HEK293 (cell line): ENCODE results near the gene TNPO3.

Experiments used
- CTCF ChIA-PET: fragments of 350-600 bp; formaldehyde crosslinking; extraction: SDS; loops from one replicate; lab custom pipeline; 2021; ENCODE audit warnings: antibody characterized with exemption; lab: Yijun Ruan, JAX
- POLR2A ChIA-PET: fragments of 300-600 bp; formaldehyde crosslinking; extraction: SDS; loops from one replicate; lab custom pipeline; 2020; ENCODE audit warnings: antibody characterized with exemption, inconsistent platforms; lab: Yijun Ruan, JAX
- H3K27ac ChIP-seq: fragments of 200-500 bp; sonication (Bioruptor generic); 2 replicates; pipeline ENCODE4 v1.5.1; 2014; ENCODE audit warnings: low read depth, low read length, control low read depth, inconsistent platforms; ENCODE audit errors: extremely low read depth
- H3K36me3 ChIP-seq, 2 experiments: fragments of 200-500 bp in 1 of 2; sonication (Bioruptor generic) in 1 of 2; 1 replicate in 1 of 2; 2 replicates in 1 of 2; pipeline ENCODE4 v1.5.1; 2014 to 2017; ENCODE audit warnings: inconsistent platforms in 2 of 2, low read length in 2 of 2; ENCODE audit not compliant: control insufficient read depth in 2 of 2, insufficient read depth in 1 of 2
- H3K4me1 ChIP-seq: fragments of 200-500 bp; sonication (Bioruptor generic); 2 replicates; pipeline ENCODE4 v1.5.1; 2014; ENCODE audit warnings: mild to moderate bottlenecking, low read length, inconsistent platforms; ENCODE audit not compliant: control insufficient read depth, insufficient read depth
- H3K4me3 ChIP-seq: 2 replicates; pipeline ENCODE4 v1.5.1; 2011; ENCODE audit warnings: low read depth, mild to moderate bottlenecking, control low read depth, low read length, moderate library complexity
- H3K9me3 ChIP-seq: fragments of 200-500 bp; sonication (Bioruptor generic); 2 replicates; pipeline ENCODE4 v1.5.1; 2014; ENCODE audit warnings: low read depth, low read length, inconsistent platforms; ENCODE audit not compliant: control insufficient read depth, insufficient read depth
- EGR2 ChIP-seq: fragments of 450-650 bp; formaldehyde crosslinking; IDR thresholded peaks from 2 replicates; pipeline ENCODE4 v1.5.1; 2016; ENCODE audit warnings: low read depth, missing biosample characterization, missing genetic modification characterization
- MZF1 ChIP-seq: fragments of 450-650 bp; formaldehyde crosslinking; IDR thresholded peaks from 2 replicates; pipeline ENCODE4 v1.5.1; 2017; ENCODE audit warnings: missing biosample characterization, missing genetic modification characterization, borderline replicate concordance
- PATZ1 ChIP-seq: fragments of 450-650 bp; formaldehyde crosslinking; IDR thresholded peaks from 2 replicates; pipeline ENCODE4 v1.5.1; 2016; ENCODE audit warnings: missing biosample characterization, missing genetic modification characterization
- PRDM10 ChIP-seq: fragments of 450-650 bp; formaldehyde crosslinking; IDR thresholded peaks from 2 replicates; pipeline ENCODE4 v1.5.1; 2016; ENCODE audit warnings: missing biosample characterization, missing genetic modification characterization
- SP2 ChIP-seq: fragments of 450-650 bp; formaldehyde crosslinking; IDR thresholded peaks from 2 replicates; pipeline ENCODE4 v1.5.1; 2016; ENCODE audit warnings: missing biosample characterization, missing genetic modification characterization
- ZBTB17 ChIP-seq: fragments of 450-650 bp; formaldehyde crosslinking; IDR thresholded peaks from 2 replicates; pipeline ENCODE4 v1.5.1; 2016; ENCODE audit warnings: missing biosample characterization, missing genetic modification characterization
- ZFHX2 ChIP-seq: fragments of 450-650 bp; formaldehyde crosslinking; conservative IDR thresholded peaks from 2 replicates; pipeline ENCODE4 v1.5.1; 2016; ENCODE audit warnings: missing biosample characterization, missing genetic modification characterization
- ZNF114 ChIP-seq: fragments of 450-650 bp; formaldehyde crosslinking; IDR thresholded peaks from 2 replicates; pipeline ENCODE4 v1.5.0; 2017; ENCODE audit warnings: missing biosample characterization, missing genetic modification characterization
- ZNF138 ChIP-seq: fragments of 450-650 bp; formaldehyde crosslinking; IDR thresholded peaks from 2 replicates; pipeline ENCODE4 v1.5.1; 2016; ENCODE audit warnings: missing biosample characterization, missing genetic modification characterization, borderline replicate concordance
- ZNF202 ChIP-seq: fragments of 450-650 bp; formaldehyde crosslinking; IDR thresholded peaks from 2 replicates; pipeline ENCODE4 v1.5.1; 2016; ENCODE audit warnings: missing biosample characterization, missing genetic modification characterization, borderline replicate concordance
- ZNF214 ChIP-seq: fragments of 450-650 bp; formaldehyde crosslinking; IDR thresholded peaks from 2 replicates; pipeline ENCODE4 v1.5.1; 2017; ENCODE audit warnings: missing biosample characterization, mild to moderate bottlenecking, missing genetic modification characterization, borderline replicate concordance
- ZNF221 ChIP-seq: fragments of 450-650 bp; formaldehyde crosslinking; IDR thresholded peaks from 2 replicates; pipeline ENCODE4 v1.5.1; 2017; ENCODE audit warnings: missing biosample characterization, missing genetic modification characterization, borderline replicate concordance
- ZNF324 ChIP-seq: fragments of 450-650 bp; formaldehyde crosslinking; IDR thresholded peaks from 2 replicates; pipeline ENCODE4 v1.5.1; 2016; ENCODE audit warnings: missing biosample characterization, missing genetic modification characterization
- ZNF335 ChIP-seq: fragments of 450-650 bp; formaldehyde crosslinking; conservative IDR thresholded peaks from 2 replicates; pipeline ENCODE4 v1.5.1; 2016; ENCODE audit warnings: missing biosample characterization, missing genetic modification characterization
- ZNF394 ChIP-seq: fragments of 450-650 bp; formaldehyde crosslinking; IDR thresholded peaks from 2 replicates; pipeline ENCODE4 v1.5.1; 2016; ENCODE audit warnings: missing biosample characterization, missing genetic modification characterization, mild to moderate bottlenecking, moderate library complexity, borderline replicate concordance
- ZNF510 ChIP-seq: fragments of 450-650 bp; formaldehyde crosslinking; IDR thresholded peaks from 2 replicates; pipeline ENCODE4 v1.5.1; 2018; ENCODE audit warnings: mild to moderate bottlenecking, missing genetic modification characterization, missing biosample characterization; ENCODE audit not compliant: insufficient replicate concordance
- ZNF654 ChIP-seq: fragments of 450-650 bp; formaldehyde crosslinking; IDR thresholded peaks from 2 replicates; pipeline ENCODE4 v1.5.1; 2016; ENCODE audit warnings: low read depth, missing biosample characterization, missing genetic modification characterization
- ZNF677 ChIP-seq: fragments of 450-650 bp; IDR thresholded peaks from 2 replicates; pipeline ENCODE4 v1.5.0; 2018; ENCODE audit warnings: missing biosample characterization, mild to moderate bottlenecking, missing genetic modification characterization, moderate library complexity
- ZNF776 ChIP-seq: fragments of 450-650 bp; formaldehyde crosslinking; IDR thresholded peaks from 2 replicates; pipeline ENCODE4 v1.5.0; 2017; ENCODE audit warnings: missing biosample characterization, missing genetic modification characterization, borderline replicate concordance
- ZSCAN23 ChIP-seq: fragments of 450-650 bp; formaldehyde crosslinking; IDR thresholded peaks from 2 replicates; pipeline ENCODE4 v1.5.1; 2016; ENCODE audit warnings: missing biosample characterization, missing genetic modification characterization
- TF ChIP-seq, protein P1 (sequence below): fragments of 450-650 bp; formaldehyde crosslinking; optimal IDR thresholded peaks from 2 replicates; pipeline ENCODE3; 2016; ENCODE audit warnings: missing biosample characterization, mild to moderate bottlenecking, missing genetic modification characterization

TNPO3 gene

GRCh38 chr7:128908750-128909624 lies 145.9 kb downstream of the TNPO3 start:
- TF ChIP-seq SP2 (tag by site-specific recombination), result peak; percentile 14; the same call in 1 of the 2 replicates
- TF ChIP-seq ZNF677 (tag by site-specific recombination), result no peak
- TF ChIP-seq, all 188 proteins: peak for 1
- ChIA-PET POLR2A (no interaction called here), CTCF (interaction anchor here (0.7 kb wide), 2 partner anchors 182 to 265 kb away, joined by 3 read pairs; no protein-coding TSS in a partner anchor)
- H3K4me1 ChIP-seq, result no peaks in the 10 kb centered on the region
- no peaks in the 10 kb centered on the region for H3K36me3 ChIP-seq
- H3K9me3 ChIP-seq, result no peaks in the 10 kb centered on the region
- no peak overlapping the region for H3K4me3 ChIP-seq
- H3K27ac ChIP-seq, result no peak overlapping the region

DNA sequence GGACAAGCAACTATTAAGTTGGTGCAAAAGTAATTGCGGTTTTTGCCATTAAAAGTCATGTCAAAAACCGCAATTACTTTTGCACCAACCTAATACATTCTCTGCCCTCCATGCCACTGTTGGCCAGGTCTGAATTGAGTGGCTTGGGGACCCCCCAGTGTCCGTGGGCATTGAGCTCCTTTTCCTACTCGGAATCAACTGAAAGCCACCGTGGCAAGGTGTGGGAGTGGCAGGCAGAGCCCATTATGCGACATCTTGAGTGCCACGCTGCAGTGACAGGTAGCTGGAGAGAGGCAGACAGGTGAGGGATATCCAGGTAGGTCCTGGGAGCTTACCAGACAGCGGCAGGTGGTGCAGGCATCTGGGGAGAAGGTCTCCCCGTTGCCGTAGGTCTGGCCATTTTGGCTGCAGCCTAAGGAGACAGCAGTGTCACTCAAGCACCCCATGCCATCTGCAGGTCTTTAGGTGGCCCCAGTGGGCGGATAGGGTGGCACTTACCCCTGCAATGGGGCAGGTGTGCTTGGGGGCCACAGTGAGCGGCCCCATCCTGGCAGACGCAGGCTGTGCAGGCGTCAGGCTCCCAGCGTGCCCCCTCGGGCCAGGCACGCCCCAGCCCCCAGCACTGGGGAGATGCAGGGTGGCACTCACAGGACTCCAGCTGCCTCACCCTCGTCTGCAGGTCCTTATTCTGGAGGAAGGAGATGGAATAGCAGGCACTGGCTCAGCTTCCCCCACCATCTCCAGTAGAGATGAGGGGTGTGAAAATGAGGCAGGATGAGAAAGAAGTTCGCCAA lies 147.9 kb downstream of the TNPO3 start:
- Histone ChIP-seq H3K4me1 (no peaks in the 10 kb centered on the region), H3K9me3 (no peaks in the 10 kb centered on the region), H3K27ac (no peak overlapping the region), H3K36me3 (no peaks in the 10 kb centered on the region), H3K4me3 (no peak overlapping the region)
- CTCF ChIA-PET, result no interaction called here
- TF ChIP-seq, protein P1, sequence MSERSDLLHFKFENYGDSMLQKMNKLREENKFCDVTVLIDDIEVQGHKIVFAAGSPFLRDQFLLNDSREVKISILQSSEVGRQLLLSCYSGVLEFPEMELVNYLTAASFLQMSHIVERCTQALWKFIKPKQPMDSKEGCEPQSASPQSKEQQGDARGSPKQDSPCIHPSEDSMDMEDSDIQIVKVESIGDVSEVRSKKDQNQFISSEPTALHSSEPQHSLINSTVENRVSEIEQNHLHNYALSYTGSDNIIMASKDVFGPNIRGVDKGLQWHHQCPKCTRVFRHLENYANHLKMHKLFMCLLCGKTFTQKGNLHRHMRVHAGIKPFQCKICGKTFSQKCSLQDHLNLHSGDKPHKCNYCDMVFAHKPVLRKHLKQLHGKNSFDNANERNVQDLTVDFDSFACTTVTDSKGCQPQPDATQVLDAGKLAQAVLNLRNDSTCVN (tag by site-specific recombination), result no peak
- TF ChIP-seq MZF1 (tag by site-specific recombination) (no peak), PATZ1 (tag by site-specific recombination) (no peak), ZNF510 (tag by site-specific recombination) (no peak), ZNF114 (tag by site-specific recombination) (no peak)
- POLR2A ChIA-PET, result no interaction called here

- no peak overlapping the region for H3K4me3 ChIP-seq
- H3K4me1 ChIP-seq, result no peaks in the 10 kb centered on the region
- ChIA-PET CTCF (no interaction called here), POLR2A (no interaction called here)
- no peaks in the 10 kb centered on the region for H3K9me3 ChIP-seq
- no peaks in the 10 kb centered on the region for H3K36me3 ChIP-seq
- no peak overlapping the region for H3K27ac ChIP-seq
- TF ChIP-seq ZNF335 (tag by site-specific recombination) (no peak), ZFHX2 (tag by site-specific recombination) (no peak), ZNF324 (tag by site-specific recombination) (no peak), ZNF138 (tag by site-specific recombination) (no peak), ZNF394 (tag by site-specific recombination) (no peak), ZSCAN23 (tag by site-specific recombination) (no peak), ZNF214 (tag by site-specific recombination) (no peak), ZNF221 (no peak), ZNF654 (no peak), ZNF202 (no peak), ZNF776 (tag by site-specific recombination) (no peak), EGR2 (tag by site-specific recombination) (no peak), ZBTB17 (tag by site-specific recombination) (no peak), PRDM10 (tag by site-specific recombination) (no peak)
Observed at GRCh38 chr7:128906001-128906765, 148.7 kb downstream of the TNPO3 start.
